Measurements from ENCODE around the gene SLC7A8. TPM values are rescaled to one million over a fixed set of nuclear protein-coding genes. Genes with fewer than 3 reads are reported as not detected.
"Not testable (repeated sequence)": the region's sequence is repeated elsewhere in the genome, so short reads cannot be mapped to it uniquely, and the experiment has no call there.

SLC7A8 gene
- under 1 TPM; 0.76 to 0.93 TPM for total RNA-seq

GRCh38 chr14:23183479-23183878, at the start of gene SLC7A8:
TSS of gene SLC7A8 (minus strand) at chr14:23183660. CDS start at chr14:23182914, 746 bp downstream.
- Mint-ChIP-seq H3K27ac (no peak within 1 kb of the TSS), H3K9me3 (no peaks in the 10 kb centered on the region), H3K27me3 (peaks cover 29% of the 10 kb centered on the region), H3K4me1 (peaks cover 2% of the 10 kb centered on the region), H3K36me3 (ENCODE audit: low read depth) (no peaks in the 10 kb centered on the region), H3K4me3 (no peak within 1 kb of the TSS)
- CTCF ChIA-PET, result interaction anchor here (1.1 to 11.0 kb wide), 3 partner anchors 18 to 107 kb away, joined by 3 to 214 read pairs (median 6); partner anchors contain the start of gene CEBPE
- POLR2A ChIA-PET, result interaction anchor here (0.7 to 1.5 kb wide), 2 partner anchors 9 to 21 kb away, joined by 3 to 4 read pairs; no protein-coding TSS in a partner anchor
- DNase-seq, result no peak

- CTCF ChIA-PET; DNase-seq; POLR2A ChIA-PET; H3K27ac Mint-ChIP-seq; H3K4me1 Mint-ChIP-seq; H3K9me3 Mint-ChIP-seq; H3K27me3 Mint-ChIP-seq; H3K36me3 Mint-ChIP-seq (ENCODE audit: low read depth); H3K4me3 Mint-ChIP-seq: not testable (repeated sequence)
These were observed 48.9 kb upstream of the SLC7A8 start for GRCh38 chr14:23232241-23232808.

GRCh38 chr14:23228812-23229211, 45.4 kb upstream of the SLC7A8 start:
- no peak overlapping the region for H3K4me3 Mint-ChIP-seq
- H3K4me1 Mint-ChIP-seq, result no peaks in the 10 kb centered on the region
- no peak overlapping the region for H3K27ac Mint-ChIP-seq
- DNase-seq, result no peak
- H3K36me3 Mint-ChIP-seq (ENCODE audit: low read depth), result no peaks in the 10 kb centered on the region
- peaks cover 21% of the 10 kb centered on the region for H3K27me3 Mint-ChIP-seq
- ChIA-PET CTCF (no interaction called here), POLR2A (no interaction called here)
- H3K9me3 Mint-ChIP-seq, result no peaks in the 10 kb centered on the region

- H3K36me3 Mint-ChIP-seq (ENCODE audit: low read depth), result no peaks in the 10 kb centered on the region
- no peak overlapping the region for H3K27ac Mint-ChIP-seq
- H3K4me3 Mint-ChIP-seq, result no peak overlapping the region
- H3K4me1 Mint-ChIP-seq, result no peaks in the 10 kb centered on the region
- ChIA-PET CTCF (no interaction called here), POLR2A (no interaction called here)
- peaks cover 23% of the 10 kb centered on the region for H3K27me3 Mint-ChIP-seq
- H3K9me3 Mint-ChIP-seq, result no peaks in the 10 kb centered on the region
- no peak for DNase-seq
These were observed 44.1 kb upstream of the SLC7A8 start for GRCh38 chr14:23227566-23227965.

GRCh38 chr14:23224958-23225357, 41.5 kb upstream of the SLC7A8 start:
- H3K9me3 Mint-ChIP-seq; H3K4me1 Mint-ChIP-seq; DNase-seq; H3K27ac Mint-ChIP-seq; H3K36me3 Mint-ChIP-seq (ENCODE audit: low read depth); H3K4me3 Mint-ChIP-seq; CTCF ChIA-PET; POLR2A ChIA-PET: not testable (repeated sequence)
- H3K27me3 Mint-ChIP-seq, result peaks cover 42% of the 10 kb centered on the region

GRCh38 chr14:23219075-23219474, 35.6 kb upstream of the SLC7A8 start:
- no peaks in the 10 kb centered on the region for H3K9me3 Mint-ChIP-seq
- DNase-seq, result no peak
- no peak overlapping the region for H3K4me3 Mint-ChIP-seq
- CTCF ChIA-PET, result no interaction called here
- H3K4me1 Mint-ChIP-seq, result no peaks in the 10 kb centered on the region
- H3K27ac Mint-ChIP-seq, result no peak overlapping the region
- peaks cover 35% of the 10 kb centered on the region for H3K27me3 Mint-ChIP-seq
- POLR2A ChIA-PET, result no interaction called here
- H3K36me3 Mint-ChIP-seq (ENCODE audit: low read depth), result no peaks in the 10 kb centered on the region

- no peak overlapping the region for H3K27ac Mint-ChIP-seq
- H3K4me3 Mint-ChIP-seq, result no peak overlapping the region
- no peaks in the 10 kb centered on the region for H3K36me3 Mint-ChIP-seq (ENCODE audit: low read depth)
- no peaks in the 10 kb centered on the region for H3K4me1 Mint-ChIP-seq
- H3K27me3 Mint-ChIP-seq, result peaks cover 28% of the 10 kb centered on the region
- no peaks in the 10 kb centered on the region for H3K9me3 Mint-ChIP-seq
- ChIA-PET POLR2A (no interaction called here), CTCF (no interaction called here)
- DNase-seq, result no peak
These were observed 33.9 kb upstream of the SLC7A8 start for GRCh38 chr14:23217032-23218020.

GRCh38 chr14:23215421-23215820, 32.0 kb upstream of the SLC7A8 start:
- H3K27me3 Mint-ChIP-seq, result peaks cover 15% of the 10 kb centered on the region
- H3K4me3 Mint-ChIP-seq, result no peak overlapping the region
- no peaks in the 10 kb centered on the region for H3K9me3 Mint-ChIP-seq
- ChIA-PET CTCF (no interaction called here), POLR2A (no interaction called here)
- no peak for DNase-seq
- H3K27ac Mint-ChIP-seq, result no peak overlapping the region
- H3K36me3 Mint-ChIP-seq (ENCODE audit: low read depth), result no peaks in the 10 kb centered on the region
- no peaks in the 10 kb centered on the region for H3K4me1 Mint-ChIP-seq

- ChIA-PET CTCF (no interaction called here), POLR2A (no interaction called here)
- Mint-ChIP-seq H3K36me3 (ENCODE audit: low read depth) (no peaks in the 10 kb centered on the region), H3K27me3 (peaks cover 18% of the 10 kb centered on the region), H3K4me3 (no peak overlapping the region), H3K27ac (no peak overlapping the region), H3K9me3 (no peaks in the 10 kb centered on the region), H3K4me1 (no peaks in the 10 kb centered on the region)
- no peak for DNase-seq
These were observed 26.4 kb upstream of the SLC7A8 start for GRCh38 chr14:23209651-23210423.

- Mint-ChIP-seq H3K4me1 (no peaks in the 10 kb centered on the region), H3K9me3 (no peaks in the 10 kb centered on the region), H3K36me3 (ENCODE audit: low read depth) (no peaks in the 10 kb centered on the region), H3K27me3 (peaks cover 24% of the 10 kb centered on the region), H3K4me3 (no peak overlapping the region), H3K27ac (no peak overlapping the region)
- ChIA-PET POLR2A (no interaction called here), CTCF (interaction anchor here (1.6 kb wide), 1 partner anchor 88 kb away, joined by 7 read pairs; no protein-coding TSS in a partner anchor)
- DNase-seq, result no peak
These were observed 24.9 kb upstream of the SLC7A8 start for GRCh38 chr14:23208324-23208723.

- peaks cover 24% of the 10 kb centered on the region for H3K27me3 Mint-ChIP-seq
- POLR2A ChIA-PET, result no interaction called here
- DNase-seq, result no peak
- H3K4me1 Mint-ChIP-seq, result no peaks in the 10 kb centered on the region
- no peaks in the 10 kb centered on the region for H3K9me3 Mint-ChIP-seq
- H3K27ac Mint-ChIP-seq, result no peak overlapping the region
- no peaks in the 10 kb centered on the region for H3K36me3 Mint-ChIP-seq (ENCODE audit: low read depth)
- H3K4me3 Mint-ChIP-seq, result no peak overlapping the region
- CTCF ChIA-PET, result interaction anchor here (0.9 to 1.6 kb wide), 4 partner anchors 12 to 149 kb away, joined by 3 to 7 read pairs (median 3); no protein-coding TSS in a partner anchor
These were observed 23.7 kb upstream of the SLC7A8 start for GRCh38 chr14:23207146-23207540.

GRCh38 chr14:23206422-23207145, 23.1 kb upstream of the SLC7A8 start:
- POLR2A ChIA-PET, result no interaction called here
- no peak overlapping the region for H3K4me3 Mint-ChIP-seq
- no peak for DNase-seq
- H3K9me3 Mint-ChIP-seq, result no peaks in the 10 kb centered on the region
- H3K27ac Mint-ChIP-seq, result no peak overlapping the region
- no peaks in the 10 kb centered on the region for H3K4me1 Mint-ChIP-seq
- H3K27me3 Mint-ChIP-seq, result peaks cover 24% of the 10 kb centered on the region
- CTCF ChIA-PET, result interaction anchor here (0.9 to 1.6 kb wide), 4 partner anchors 11 to 148 kb away, joined by 3 to 7 read pairs (median 3); no protein-coding TSS in a partner anchor
- no peaks in the 10 kb centered on the region for H3K36me3 Mint-ChIP-seq (ENCODE audit: low read depth)
